GM10266 (cell line): Measurements from ENCODE around the gene DUOXA2.

Source experiments
- DNase-seq: peaks from one replicate; pipeline ENCODE4 v3.0.0; 2012; ENCODE audit errors: extremely low spot score
- CTCF ChIP-seq: IDR thresholded peaks from 2 replicates; pipeline ENCODE4 v1.5.1; 2012; ENCODE audit warnings: mild to moderate bottlenecking, low read depth; ENCODE audit not compliant: control insufficient read depth, insufficient read depth; ENCODE audit errors: missing control alignments

Gene DUOXA2

GRCh38 chr15:45084163-45084562 lies 30.0 kb upstream of the DUOXA2 start:
- no peak for DNase-seq
- TF ChIP-seq CTCF, result no peak

GRCh38 chr15:45087513-45087912 lies 26.6 kb upstream of the DUOXA2 start:
- no peak for DNase-seq
- no peak for TF ChIP-seq CTCF

GRCh38 chr15:45088801-45089711 lies 25.1 kb upstream of the DUOXA2 start:
- no peak for DNase-seq
- no peak for TF ChIP-seq CTCF

- no peak for DNase-seq
- no peak for TF ChIP-seq CTCF
Measured at GRCh38 chr15:45089712-45090373, 24.3 kb upstream of the DUOXA2 start.

- no peak for TF ChIP-seq CTCF
- no peak for DNase-seq
Measured at GRCh38 chr15:45091161-45091560, 23.0 kb upstream of the DUOXA2 start.

- no peak for TF ChIP-seq CTCF
- DNase-seq, result no peak
Measured at GRCh38 chr15:45091576-45091975, 22.6 kb upstream of the DUOXA2 start.

GRCh38 chr15:45093013-45093412 lies 21.1 kb upstream of the DUOXA2 start:
- no peak for TF ChIP-seq CTCF
- no peak for DNase-seq
